HG02885 (cell line): ENCODE results near the gene ST7.
A peak's percentile ranks its signal among the peaks of the same experiment; 100 is the strongest.

Experiments
- ATAC-seq: cut with Tn5 transposase; IDR thresholded peaks from one replicate; pipeline ENCODE4 v1.9.1; 2021; ENCODE audit warnings: mild to moderate bottlenecking; ENCODE audit not compliant: unreplicated experiment, poor library complexity

Gene ST7

DNA sequence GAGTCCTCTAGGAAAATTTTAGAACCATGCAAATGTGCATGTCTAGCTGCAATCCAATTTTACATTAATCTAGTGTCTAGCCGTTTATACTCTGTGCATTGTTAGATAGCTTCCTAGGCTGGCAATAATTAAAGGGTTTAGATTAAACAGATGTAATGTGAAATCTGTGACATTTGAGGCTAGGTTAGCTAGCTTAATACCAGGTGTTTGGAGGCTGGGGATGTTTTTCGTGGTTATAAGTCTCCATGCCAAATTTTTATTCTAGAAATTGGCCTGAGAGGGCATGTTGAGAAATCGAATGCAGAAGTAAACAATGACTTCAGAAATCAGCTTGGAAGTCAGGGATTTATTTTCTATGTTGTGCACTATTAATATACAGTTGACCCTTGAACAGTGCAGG lies 94.2 kb downstream of the ST7 start:
- no peak for ATAC-seq

DNA sequence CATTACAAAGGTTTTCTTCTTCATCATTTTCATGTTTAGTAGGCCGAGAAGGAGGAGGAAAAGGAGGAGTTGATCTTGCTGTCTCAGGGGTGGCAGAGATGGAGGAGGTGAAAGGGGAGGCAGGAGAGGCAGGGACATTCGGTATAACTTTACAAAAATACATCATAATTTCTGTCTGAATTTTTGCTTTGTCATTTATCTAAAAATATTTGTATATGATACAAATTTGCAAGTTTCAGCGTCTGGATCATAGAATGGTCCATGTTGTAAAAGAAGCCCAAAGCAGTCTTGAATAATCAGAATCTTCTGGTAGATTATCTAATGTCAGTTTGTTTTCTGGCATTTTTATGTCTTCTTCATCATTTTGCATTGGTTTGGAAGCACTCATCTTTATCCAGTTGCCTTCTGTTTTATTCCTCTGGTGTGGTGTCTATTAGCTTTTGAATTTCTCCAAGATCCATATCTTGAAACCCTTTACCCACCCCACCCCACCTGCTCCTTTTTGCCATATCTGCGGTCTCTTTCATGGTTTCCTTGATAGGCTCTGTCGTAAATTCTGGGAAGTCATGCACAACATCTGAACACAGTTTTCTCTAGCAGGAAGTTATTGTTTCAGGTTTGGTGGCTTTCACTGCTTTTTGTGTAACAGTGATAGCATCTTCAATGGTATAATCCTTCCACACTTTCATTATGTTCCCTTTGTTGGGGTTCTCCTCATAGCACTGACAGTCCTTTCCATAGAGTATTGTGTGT lies 95.0 kb downstream of the ST7 start:
- ATAC-seq = no peak

DNA sequence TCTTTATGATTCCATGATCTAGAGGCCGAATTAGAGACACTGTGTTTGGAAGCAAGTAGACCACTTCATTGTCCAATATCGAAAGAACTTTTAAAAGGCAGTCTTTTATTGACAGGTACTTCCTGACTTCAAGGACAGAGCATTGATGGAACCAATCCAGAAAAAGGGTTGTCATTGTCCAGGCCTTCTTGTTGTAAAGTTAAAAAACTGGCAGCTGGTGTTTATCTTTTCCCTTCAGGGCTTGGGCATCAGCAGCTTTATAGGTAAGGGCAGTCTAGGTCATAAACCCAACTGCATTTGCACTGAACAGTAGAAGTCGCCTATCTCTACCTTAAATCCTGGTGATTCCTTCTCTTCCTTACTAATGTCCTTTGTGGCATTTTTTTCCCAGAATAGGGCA lies 95.6 kb downstream of the ST7 start:
- ATAC-seq = no peak

DNA sequence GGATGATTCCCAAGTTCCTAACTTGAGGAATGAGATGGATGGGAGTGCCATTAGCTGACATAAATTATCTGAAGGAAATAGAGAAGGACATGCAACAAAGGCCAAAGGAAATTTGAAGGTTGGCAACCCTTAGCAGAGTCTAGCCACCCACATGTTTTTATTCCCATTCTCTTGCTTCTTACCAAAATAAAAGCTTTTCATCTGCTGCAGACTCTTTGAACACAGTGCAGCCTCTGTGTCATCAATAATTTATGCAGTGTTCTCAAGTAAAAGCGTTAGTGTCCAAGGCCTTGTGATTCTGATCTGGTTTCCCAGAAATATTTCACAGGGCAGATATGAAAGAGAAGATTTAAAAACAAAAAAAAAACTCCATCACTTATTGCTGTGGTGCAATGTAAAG lies 98.5 kb downstream of the ST7 start:
- ATAC-seq = no peak

DNA sequence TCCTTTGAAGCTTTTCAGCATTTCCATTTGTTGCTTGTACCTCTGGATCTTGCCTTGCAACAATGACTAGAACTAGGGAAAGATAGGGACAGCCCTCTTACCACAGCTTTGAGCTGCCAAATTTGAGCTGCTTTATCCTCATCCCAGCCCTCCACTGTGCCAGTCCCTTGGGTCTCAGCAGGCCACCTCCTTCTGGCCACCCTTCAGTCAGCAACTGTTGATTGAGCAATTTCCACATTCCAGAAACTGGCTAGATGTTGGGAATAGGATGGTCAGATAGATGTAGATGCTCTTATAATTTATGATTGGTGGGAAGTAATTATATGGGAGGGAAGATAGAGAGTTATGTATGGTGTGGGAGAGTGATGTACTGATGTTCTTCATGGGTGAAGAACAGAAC lies 100.1 kb downstream of the ST7 start:
- no peak for ATAC-seq

DNA sequence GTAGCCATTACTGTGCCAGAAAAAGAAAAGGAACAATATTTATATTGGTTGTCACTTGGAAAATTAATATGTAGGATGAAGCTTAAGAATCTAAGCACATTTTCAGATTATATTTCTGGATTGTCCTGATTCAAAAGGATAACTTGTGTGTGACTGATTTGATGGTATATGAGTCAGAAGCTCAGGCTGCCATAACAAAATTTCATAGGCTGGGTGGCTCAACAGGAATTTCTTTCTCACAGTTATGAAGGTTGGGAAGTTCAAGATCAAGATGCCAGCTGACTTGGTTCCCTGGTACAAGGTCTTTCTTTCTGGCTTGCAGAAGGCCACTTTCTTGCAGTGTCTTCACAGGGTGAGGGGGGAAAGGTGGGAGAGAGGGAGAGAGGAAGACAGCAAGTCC lies 108.5 kb downstream of the ST7 start:
- ATAC-seq = no peak

DNA sequence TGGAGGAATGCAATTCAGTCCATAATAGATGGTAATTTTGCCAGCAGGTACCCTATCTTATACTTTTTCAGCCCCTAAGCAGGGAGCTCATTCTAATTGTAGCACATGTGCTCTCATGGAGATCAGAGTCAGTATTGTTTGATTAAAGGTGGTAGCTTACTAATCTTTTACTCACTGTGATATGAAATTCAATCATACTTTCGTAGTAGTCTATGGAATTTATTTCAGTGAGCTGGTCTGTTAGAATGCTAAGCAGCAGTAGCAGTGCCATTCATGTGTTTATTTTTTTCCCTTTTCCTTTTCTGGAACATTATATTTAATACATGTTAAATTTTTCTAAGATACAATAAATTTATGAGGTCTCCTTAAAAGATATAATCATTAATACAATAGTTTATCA lies 109.0 kb downstream of the ST7 start:
- no peak for ATAC-seq

DNA sequence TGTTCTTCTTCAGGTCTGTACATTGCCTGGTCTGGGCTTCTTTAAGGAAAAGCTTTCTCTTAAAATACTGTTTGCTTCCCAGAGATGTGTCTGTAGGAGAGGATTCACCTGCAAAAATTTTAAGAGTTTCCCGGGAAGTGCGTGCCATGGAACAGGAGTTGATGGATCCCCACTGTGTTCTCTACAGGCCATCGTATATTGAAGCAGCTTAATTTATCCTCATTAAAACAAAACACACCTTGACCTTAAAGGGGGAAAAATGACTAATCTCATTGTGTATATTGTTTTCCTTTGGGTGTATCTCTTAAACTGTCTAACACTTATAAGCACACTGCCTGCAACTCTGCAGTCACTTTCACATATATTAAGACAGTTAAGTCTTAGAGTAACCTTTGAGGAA lies 111.4 kb downstream of the ST7 start:
- ATAC-seq = no peak

DNA sequence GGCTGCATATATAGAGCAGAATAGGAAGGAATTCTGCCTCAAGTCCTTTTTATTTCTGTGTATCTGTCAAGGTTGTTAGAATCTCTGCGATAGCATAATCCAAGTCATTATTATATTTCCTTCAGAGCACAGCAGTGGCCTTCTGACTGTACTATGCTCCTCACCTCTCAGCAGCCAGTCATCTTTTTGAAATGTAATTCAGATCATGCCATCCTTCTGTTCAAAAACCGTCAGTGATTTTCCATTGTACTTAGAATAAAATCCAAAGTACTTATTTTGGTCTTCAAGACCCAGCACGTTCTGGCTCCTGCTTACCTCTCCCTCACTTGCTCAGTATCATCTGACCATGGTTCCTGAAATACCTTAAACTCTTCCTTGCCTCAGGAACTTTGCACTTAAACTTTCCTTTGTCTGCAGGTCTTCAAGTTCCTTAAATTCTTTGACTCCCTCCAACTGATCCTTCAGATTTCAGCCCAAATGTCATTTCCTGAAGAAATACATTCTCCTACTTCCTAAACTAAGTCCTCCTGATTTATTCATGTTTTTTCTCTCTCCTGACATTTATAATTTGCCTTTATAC lies 112.4 kb downstream of the ST7 start:
- no peak for ATAC-seq

DNA sequence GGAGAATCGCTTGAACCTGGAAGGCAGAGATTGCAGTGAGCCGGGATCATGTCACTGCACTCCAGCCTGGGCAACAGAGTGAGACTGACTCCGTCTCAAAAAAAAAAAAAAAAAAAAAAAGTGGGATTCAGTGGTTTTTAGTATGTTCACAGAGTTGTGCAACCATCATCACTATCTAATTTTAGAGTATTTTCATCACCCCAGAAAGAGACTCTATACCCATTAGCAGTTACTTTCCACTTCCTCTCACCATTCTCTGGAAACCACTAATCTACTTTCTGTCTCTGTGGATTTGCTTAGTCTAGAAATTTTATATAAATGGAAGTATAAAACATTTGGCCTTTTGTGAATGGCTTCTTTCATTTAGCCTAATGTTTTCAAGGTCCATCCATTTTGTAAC lies 113.4 kb downstream of the ST7 start:
- peak; percentile 71 for ATAC-seq

DNA sequence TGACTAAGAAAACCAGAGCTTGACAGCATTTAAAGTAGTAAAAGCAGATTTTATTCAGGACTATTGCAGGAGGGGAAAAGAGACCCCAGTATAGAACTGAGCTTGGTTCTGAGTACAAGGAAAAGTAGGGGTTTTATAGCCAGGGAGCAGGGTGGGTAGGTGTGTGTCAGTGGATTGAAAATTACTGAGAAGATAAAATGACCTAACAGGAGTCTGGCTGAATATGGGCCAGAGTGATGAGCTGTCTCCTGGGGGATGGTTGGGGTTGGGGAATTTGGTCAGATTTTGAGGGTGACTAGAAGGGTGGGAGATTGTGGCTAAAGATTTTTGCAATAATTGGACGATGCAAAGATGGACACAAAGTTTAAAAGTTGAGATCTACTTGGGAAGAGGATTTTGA lies 114.0 kb downstream of the ST7 start:
- ATAC-seq = no peak

DNA sequence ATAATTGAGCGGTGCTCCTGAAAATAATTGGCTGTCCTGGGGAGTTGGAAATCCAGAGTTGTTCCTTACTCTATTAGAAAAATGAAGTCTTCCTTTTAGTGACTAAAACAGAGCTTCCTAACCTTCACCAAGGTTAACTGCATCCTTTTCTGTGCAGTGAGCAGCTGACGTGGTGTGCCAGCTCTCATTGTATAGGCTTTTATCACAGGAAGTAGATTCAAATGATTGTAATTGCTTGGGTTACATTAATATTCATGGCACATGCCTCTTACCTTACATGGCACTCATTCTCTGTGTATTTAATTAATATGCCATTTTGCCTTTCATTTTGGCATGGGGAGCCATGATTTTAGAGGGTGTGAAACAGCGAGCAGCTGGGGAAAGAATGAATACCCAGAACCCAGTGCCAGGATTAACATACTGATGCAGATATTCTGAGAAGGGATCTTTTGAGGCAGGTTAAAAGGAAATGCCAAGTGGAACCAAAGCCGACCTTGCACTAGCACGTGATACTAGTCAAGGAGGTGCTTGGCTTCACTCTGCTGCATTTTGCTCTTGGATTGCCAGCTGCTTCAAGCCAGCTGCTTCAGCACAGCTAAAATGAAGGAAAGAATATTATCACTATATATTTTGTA lies 115.3 kb downstream of the ST7 start:
- ATAC-seq = no peak

DNA sequence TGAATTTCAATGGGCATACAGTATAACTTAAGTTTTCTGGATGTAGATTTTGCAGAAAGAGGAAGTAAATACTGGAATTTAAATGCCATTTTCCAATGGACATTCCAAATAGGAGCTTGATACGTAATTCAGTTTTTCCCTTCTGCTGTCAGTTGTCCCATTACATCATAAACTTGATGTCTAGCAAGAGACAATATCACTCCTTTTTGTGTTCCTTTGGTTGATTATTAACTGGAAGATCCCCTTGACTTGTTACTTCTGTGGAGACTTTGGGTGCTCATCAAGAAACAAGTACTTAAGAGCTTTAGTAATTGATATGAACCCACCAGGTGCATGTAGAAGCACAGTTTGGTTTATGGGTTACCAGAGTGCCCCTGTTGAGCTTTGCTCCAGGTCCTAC lies 116.1 kb downstream of the ST7 start:
- no peak for ATAC-seq

DNA sequence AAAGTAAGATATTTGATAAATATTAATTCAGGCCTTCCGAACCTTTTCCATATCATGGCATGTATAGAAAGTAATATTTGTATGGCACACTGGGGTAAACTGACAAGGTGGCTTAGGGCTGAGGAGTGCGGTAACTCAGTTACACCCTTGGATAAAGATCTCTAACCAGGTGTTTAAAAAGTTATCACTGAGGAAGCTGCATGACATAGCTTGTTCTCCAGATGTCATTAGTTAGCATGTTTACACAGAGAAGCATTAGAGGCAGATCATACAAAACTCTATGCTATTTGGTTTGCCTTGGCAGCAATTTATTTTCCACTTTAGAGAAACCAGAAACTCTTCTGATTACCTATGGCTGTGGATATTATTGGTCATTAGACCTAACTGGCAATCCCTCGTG lies 118.2 kb downstream of the ST7 start:
- no peak for ATAC-seq

DNA sequence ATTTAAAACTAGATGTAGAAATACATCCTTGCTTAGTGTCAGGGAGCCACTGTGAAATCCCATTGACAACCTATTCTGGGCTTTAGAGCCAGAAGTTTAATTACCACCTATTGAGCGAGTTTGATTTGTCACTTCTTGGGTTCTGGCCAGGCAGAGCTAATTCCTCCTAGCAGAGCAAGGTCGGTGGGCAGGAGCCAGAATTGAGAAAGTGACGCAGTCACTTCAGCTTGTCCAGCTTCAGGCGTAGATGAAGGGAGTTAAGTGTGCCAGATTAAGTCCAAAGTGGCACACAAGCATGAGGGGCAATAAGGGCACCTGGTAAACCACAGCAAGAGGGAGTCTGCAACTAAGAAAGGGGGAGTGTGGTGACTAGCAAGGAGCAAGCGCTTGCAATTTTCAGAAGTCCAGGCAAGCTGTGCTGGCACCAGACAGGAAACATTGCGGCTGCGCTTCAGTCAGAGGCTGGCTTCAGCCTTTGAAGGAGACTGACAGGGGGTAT lies 119.4 kb downstream of the ST7 start:
- ATAC-seq = no peak

DNA sequence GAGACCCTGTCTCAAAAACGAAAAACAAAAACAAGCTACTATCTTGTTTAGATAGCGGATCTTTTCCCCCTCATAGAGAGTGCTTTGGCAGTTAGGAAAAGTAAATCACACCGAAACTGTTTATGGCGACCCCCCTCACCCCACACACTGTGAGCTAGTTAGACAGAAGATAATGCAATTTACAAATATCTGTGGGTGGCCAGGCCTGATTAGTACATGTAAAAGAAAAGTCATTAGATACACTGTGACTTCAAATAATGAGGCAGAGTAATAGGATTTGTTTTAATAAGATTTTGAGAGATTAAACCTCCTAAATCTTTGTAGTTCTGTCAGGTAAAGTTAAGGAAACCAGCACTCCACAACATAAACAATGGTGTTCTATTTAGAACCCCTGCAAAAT lies 121.1 kb downstream of the ST7 start:
- no peak for ATAC-seq

DNA sequence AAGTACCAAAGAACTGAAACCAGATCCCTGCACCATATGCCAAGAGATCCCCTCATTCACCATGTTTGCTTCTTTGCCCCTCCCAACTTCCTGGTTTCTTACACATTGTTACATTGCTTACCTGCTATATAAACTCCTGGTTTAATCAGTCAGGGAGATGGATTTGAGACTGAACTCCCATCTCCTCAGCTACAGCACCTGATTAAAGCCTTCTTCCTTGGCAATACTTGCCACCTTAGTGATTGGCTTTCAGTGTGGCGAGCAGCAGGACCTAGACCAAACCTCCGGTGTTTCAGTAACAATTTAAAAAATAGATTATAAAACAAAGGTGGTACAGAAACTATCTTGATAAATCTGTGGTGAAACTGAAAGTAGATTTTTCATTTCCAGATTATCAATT lies 122.6 kb downstream of the ST7 start:
- ATAC-seq = no peak

DNA sequence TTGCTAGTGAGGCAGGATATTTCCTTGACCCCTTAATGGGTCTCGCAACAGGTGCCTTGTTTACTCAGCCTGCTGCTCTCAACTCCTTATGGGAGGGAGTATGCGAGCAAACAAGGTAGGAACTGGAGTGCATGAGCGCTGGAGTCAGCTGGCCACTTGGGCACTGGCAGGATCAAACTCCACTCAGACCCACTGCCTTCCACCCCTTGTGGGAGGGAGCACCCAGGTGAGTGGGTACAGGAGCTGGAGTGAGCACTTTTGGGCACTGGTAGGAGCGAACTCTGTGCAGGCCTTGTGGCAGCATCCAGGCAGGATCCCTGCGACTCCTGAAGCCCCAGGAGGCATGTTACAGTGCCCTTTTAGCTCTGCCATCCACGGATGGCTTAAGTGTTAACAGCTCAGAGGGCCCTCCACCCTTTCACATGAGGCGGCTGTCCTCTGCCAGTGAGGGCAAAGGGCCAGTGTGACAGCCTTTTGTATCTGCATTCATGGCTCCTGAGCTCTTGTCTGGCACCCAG lies 123.2 kb downstream of the ST7 start:
- no peak for ATAC-seq

DNA sequence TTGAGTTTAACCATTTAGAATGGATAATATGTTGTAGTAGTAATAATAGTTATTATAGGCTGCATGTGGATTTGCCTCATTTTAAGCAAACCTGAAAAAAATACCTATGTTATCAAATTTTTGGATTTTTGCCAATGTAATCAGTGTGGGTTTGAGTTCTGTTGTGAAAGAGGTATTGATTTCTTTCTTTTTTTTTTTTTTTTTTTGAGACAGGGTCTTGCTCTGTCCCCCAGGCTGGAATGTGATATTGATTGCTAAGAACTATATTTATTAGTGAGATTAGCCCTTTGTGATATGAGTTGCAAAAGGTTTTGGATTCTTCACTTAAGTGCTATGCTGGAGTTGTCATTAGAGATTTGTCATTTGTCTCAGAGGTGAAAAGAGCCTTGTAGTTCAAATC lies 124.4 kb downstream of the ST7 start:
- ATAC-seq = no peak

DNA sequence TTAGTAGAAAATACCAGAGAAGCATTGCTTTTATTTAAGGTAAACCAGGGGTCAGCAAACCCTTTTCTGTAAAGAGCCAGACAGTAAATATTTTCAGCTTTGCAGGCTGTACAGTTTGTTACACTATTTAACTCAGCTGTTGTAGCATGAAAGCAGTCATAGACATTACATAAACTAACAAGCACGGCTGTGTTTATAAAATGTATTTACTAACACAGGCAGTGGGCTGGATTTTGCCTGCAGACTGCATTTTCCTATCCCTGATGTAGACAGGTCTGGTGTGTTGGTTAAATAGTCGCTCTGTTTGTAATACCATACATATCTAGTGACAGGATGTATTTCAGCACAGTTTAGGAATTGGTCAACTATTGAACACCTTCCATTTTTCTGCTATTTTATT lies 129.3 kb downstream of the ST7 start:
- ATAC-seq = no peak

DNA sequence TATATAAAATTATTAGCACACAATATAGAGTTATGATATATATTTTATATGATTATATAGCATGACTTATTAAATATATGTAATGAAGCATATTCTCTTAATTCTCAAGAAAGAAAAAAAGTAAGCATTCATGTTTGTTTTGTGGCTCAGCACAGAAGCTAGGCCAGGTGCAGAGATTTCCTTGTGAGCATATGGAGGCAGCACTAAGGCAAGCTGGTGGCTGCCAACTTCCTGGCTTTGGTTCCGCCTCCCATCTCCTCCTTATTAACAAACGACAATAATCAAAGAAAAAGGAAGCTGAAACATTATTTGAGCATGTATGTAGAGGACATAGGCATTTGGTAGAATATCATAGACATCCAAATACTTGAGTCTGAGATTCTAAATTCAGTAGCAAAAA lies 130.3 kb downstream of the ST7 start:
- ATAC-seq = no peak

DNA sequence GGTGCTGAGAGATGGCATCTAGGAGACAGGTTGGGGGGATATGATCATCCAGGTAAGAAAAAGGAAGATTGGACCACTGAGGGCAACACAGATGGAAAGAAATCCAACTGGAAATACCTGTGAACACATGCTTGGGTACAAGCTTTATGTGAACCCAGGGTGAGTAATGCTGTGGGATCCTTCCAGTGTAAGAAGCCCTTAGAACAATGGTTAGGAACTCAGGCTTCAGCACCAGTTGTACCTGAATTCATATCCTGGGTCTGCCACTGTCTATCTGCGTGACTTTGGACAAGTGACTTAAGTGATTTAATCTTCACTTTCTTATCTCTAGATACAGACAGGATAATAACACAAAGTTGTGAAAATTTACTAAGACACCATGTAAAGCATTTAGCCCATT lies 131.0 kb downstream of the ST7 start:
- no peak for ATAC-seq
